LHCN-M2 (cell line): ENCODE data around the gene LIG3. TPM values are rescaled to one million over a fixed set of nuclear protein-coding genes. Genes with fewer than 3 reads are reported as not detected.
"Not testable (repeated sequence)": the region's sequence is repeated elsewhere in the genome, so short reads cannot be mapped to it uniquely, and the experiment has no call there.

Experiments used
- DNase-seq: peaks from one replicate; pipeline ENCODE4 v3.0.0-alpha.2; 2012; ENCODE audit warnings: low read depth
- total RNA-seq: library from RNA; depleted of rRNA; stranded (reverse); fragments of >200 nt; gene quantifications from 2 replicates; pipeline ENCODE4 v1.2.3, GENCODE V29; 2014; rRNA removed

Gene LIG3
- total RNA-seq, 1 experiment from 2014 or later, result 24.4 TPM

GRCh38 chr17:35041390-35041789 lies 61.1 kb downstream of the LIG3 start:
- no peak for DNase-seq

DNA sequence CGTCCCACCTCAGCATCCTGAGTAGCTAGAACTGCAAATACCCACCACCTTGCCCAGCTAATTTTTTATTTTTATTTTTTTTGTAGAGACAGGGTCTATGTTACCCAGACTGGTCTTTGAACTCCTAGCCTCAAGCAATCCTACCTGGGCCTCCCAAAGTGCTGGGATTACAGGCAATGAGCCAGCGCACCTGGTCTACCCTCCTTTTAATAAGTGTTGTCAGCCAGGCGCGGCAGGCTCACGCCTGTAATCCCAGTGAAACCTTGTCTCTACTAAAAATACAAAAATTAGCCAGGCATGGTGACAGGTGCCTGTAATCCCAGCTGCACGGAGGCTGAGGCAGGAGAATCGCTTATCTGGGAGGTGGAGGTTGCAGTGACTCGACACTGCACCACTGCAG lies 63.9 kb downstream of the LIG3 start:
- no peak for DNase-seq

GRCh38 chr17:35045458-35045979 lies 65.2 kb downstream of the LIG3 start:
- DNase-seq, result not testable (repeated sequence)

- no peak for DNase-seq
These were observed 65.9 kb downstream of the LIG3 start for GRCh38 chr17:35046245-35046644.

DNA sequence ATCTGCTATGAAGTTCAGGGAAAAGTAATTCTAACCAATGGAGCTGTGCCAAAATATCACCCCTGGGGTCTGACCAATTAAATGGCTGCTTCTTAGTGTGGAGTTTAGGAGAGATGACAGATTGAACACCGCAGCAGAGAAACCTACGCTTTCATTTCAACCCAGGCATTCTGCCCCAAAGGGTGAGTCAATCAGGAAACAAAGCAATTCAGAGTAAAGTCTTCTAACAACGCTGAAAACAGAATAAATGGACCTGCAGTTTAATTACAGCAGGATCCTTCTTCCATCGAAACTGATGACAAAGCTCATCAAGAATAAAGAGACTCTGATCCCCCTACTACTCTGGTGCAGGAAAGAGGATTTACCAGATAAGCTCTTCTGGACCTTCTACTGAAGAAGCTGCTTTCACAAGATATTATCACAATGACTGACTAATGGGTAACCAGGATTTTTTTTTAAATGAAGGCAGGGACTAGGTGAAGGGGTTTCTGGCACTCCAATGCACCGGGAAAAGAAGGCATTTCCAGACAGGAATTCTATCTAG lies 66.5 kb downstream of the LIG3 start:
- peak; percentile 78 for DNase-seq

GRCh38 chr17:35048685-35049379 lies 68.5 kb downstream of the LIG3 start:
- no peak for DNase-seq

DNA sequence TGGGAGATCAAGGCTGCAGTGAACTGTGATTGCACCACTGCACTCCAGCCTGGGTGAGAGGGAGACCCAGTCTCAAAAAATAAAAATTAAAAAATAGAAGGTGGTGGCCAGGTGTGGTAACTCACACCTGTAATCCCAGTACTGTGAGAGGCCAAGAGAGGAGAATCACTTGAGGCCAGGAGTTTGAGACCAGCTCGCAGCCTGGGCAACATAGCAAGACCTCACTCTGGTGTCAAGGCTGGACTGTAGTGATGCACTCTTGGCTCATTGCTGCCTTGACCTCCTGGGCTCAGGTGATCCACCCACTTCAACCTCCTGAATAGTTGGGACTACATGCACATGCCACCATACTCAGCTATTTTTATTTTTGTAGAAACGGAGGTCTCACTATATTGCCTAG lies 69.9 kb downstream of the LIG3 start:
- no peak for DNase-seq

GRCh38 chr17:35051183-35051578 lies 70.9 kb downstream of the LIG3 start:
- DNase-seq, result no peak

- peak; percentile 41 for DNase-seq
These were observed 71.4 kb downstream of the LIG3 start for GRCh38 chr17:35051579-35052240.

GRCh38 chr17:35052241-35052610 lies 71.9 kb downstream of the LIG3 start:
- peak; percentile 64 for DNase-seq

DNA sequence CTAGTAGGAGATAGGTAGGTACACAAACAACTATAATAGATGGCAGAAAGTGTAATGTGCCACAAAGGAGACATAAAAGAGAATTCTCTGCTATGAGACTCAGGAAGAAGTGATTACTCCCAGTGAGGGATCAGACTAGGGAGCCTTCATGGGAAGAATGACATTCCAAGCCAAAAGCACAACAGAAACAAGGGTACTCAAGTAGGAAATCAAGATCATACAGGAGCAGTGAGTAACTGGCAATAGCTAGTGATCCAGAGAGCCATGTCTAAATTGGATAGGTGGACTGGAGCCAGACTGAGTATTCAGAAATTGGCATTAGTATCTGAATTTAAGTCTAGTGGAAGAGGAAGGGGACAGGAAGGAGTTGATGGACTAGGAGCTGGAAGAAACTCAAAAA lies 72.5 kb downstream of the LIG3 start:
- no peak for DNase-seq

DNA sequence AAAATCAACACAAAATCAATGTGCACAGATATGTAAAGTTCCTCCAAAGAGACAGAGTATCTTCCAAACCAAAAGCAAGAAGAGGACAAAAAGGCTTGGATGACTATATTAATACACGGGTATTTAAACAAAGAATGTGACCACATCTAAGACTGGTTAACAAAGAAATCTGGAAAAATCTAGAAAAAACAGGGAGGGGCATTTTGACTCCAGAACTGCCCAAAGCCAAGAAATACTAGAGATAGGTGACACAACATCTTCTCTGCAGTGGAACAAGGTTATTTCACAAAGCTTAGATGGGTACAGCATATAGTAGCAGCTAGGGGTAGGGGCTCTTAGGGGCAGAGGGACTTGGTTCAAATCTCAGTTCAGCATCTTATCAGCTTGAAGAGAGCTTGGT lies 72.9 kb downstream of the LIG3 start:
- DNase-seq, result no peak

DNA sequence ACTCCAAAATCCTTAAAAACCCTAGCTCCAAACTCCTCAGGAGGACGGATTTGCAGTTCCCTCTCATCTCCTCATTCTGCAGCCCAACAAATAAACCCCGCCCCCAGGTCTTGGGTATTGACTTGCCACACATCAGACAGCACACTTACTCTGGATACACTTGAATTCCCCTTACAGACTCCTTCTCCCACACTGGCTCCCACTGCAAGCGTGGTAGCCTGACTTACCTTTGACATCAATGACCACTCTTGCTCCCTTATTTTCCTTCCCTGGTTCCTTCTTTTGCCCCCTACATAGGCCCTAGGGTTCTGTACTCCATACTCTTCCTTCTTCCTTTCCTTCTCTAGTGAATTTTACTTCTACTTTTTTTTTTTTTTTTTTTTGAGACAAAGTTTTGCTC lies 75.7 kb downstream of the LIG3 start:
- no peak for DNase-seq

- no peak for DNase-seq
These were observed 77.1 kb downstream of the LIG3 start for GRCh38 chr17:35057332-35057915.

Other genes starting within 250 kb of the LIG3 start
- gene CCT6B, start 19.1 kb upstream of the LIG3 start, total RNA-seq, result 1.8 and 2.0 TPM in 2 replicates
- 10.2 and 13.4 TPM in 2 replicates for gene ZNF830, start 19.0 kb upstream of the LIG3 start, total RNA-seq
- 14.5 and 16.6 TPM in 2 replicates for gene RFFL, start 83.2 kb downstream of the LIG3 start, total RNA-seq
- gene RAD51D, start 139.3 kb downstream of the LIG3 start, total RNA-seq, result 16.0 and 17.1 TPM in 2 replicates
- gene FNDC8, start 141.1 kb downstream of the LIG3 start, total RNA-seq, result not detected in 2 replicates
- gene NLE1, start 161.8 kb downstream of the LIG3 start, total RNA-seq, result 22.3 and 27.1 TPM in 2 replicates
- gene UNC45B, start 167.3 kb downstream of the LIG3 start, total RNA-seq, result 0.17 TPM in 1 of 2 replicates, not detected in the other
- gene SLC35G3, start 213.9 kb downstream of the LIG3 start, total RNA-seq, result not detected in 2 replicates